Muscle of leg (tissue), 11 donors: Measurements from ENCODE around the gene ADGRF3. TPM values are rescaled to one million over a fixed set of nuclear protein-coding genes. Genes with fewer than 3 reads are reported as not detected.
"Not testable (repeated sequence)": the region's sequence is repeated elsewhere in the genome, so short reads cannot be mapped to it uniquely, and the experiment has no call there.

ENCODE experiments used
- DNase-seq: peaks from one replicate; pipeline ENCODE4 v3.0.0; 2013
- H3K27ac ChIP-seq: one replicate; pipeline ENCODE4 v1.5.1; 2013; ENCODE audit warnings: mild to moderate bottlenecking, low read length, control low read depth
- H3K27me3 ChIP-seq: one replicate; pipeline ENCODE4 v1.6.1; 2013; ENCODE audit warnings: low read length; ENCODE audit not compliant: control insufficient read depth, insufficient read depth
- H3K36me3 ChIP-seq: one replicate; pipeline ENCODE4 v1.6.1; 2013; ENCODE audit warnings: low read length; ENCODE audit not compliant: control insufficient read depth, insufficient read depth
- H3K4me1 ChIP-seq: one replicate; pipeline ENCODE4 v1.6.1; 2013; ENCODE audit warnings: low read length; ENCODE audit not compliant: control insufficient read depth, insufficient read depth
- H3K4me3 ChIP-seq: one replicate; pipeline ENCODE4 v1.5.1; 2013; ENCODE audit warnings: low read length, control low read depth
- H3K9me3 ChIP-seq: replicated peaks from 2 replicates; pipeline ENCODE4 v1.6.1; 2013; ENCODE audit warnings: low read depth, low read length; ENCODE audit not compliant: control insufficient read depth
- WGBS: methylation state at CpG from one replicate; pipeline ENCODE4 v1.1.5; 2013; ENCODE audit warnings: missing lambda C conversion rate; ENCODE audit not compliant: insufficient coverage; 5-methylcytosine and 5-hydroxymethylcytosine counted together
- polyA plus RNA-seq, 8 donors: library from polyadenylated mRNA; unstranded; fragments of 120-200 nt; gene quantifications; one replicate each; pipeline versions ENCODE4 v1.2.1 to v1.2.3, GENCODE V29; 2013; ENCODE audit warnings: inconsistent platforms in 1 of 8, low replicate concordance in 1 of 8; ENCODE audit not compliant: insufficient read length in 8 of 8, insufficient read depth in 1 of 8
- total RNA-seq: library from RNA; stranded (reverse); fragments of 120-200 nt; gene quantifications from one replicate; pipeline ENCODE4 v1.2.4, GENCODE V29; 2013

The ADGRF3 gene
- total and polyA plus RNA-seq, 9 donors = 0.12 to 0.54 (median 0.29) TPM

DNA sequence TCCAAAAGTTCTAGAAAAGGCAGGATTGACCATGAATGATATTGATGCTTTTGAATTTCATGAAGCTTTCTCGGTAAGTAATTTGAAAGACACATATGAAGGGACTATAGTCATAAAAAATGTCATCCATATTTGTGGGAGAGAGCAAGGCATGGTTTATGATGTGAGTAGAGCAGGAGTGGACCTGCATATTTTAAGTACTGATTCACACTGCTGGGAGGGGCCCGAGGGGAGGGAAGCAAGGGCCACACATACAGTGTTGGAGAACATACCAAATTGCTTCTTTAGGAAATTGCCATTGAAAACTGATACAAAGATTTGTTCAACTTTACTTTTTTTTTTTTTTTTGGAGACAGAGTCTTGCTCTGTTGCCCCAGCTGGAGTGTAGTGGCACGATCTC, 62.5 kb downstream of the ADGRF3 start:
- Histone ChIP-seq H3K4me3 (no peak overlapping the region), H3K9me3 (no peaks in the 10 kb centered on the region), H3K4me1 (peaks cover 3% of the 10 kb centered on the region), H3K36me3 (peaks cover 36% of the 10 kb centered on the region), H3K27ac (no peak overlapping the region), H3K27me3 (no peaks in the 10 kb centered on the region)
- DNase-seq = no peak
- WGBS = 100% methylated on average over 2 of the region's 3 CpGs

DNA sequence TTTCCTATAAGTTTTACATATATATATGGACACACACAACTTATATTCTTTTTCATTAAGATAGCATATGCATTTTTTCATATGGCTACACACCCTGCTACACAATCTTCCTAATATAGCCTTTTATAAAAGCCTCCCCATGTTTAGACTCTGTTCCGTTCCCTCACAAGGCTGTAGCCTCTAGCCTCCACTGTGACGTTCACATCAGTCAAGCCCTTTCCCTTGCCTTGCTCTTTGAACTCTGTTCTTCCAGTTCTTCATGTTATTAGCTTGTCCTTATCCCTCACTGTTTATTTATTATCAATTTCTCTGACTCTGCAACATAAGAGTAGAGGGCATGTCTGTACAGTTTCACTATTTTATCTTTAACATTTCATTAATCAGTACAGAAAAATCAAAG, 63.0 kb downstream of the ADGRF3 start:
- H3K27me3 ChIP-seq = no peaks in the 10 kb centered on the region
- no peak overlapping the region for H3K27ac ChIP-seq
- DNase-seq = no peak
- no peak overlapping the region for H3K4me3 ChIP-seq
- WGBS = 80% methylated on average over 2 of the region's 2 CpGs
- peaks cover 40% of the 10 kb centered on the region for H3K36me3 ChIP-seq
- peaks cover 3% of the 10 kb centered on the region for H3K4me1 ChIP-seq
- H3K9me3 ChIP-seq = no peaks in the 10 kb centered on the region

- 100% methylated on average over 1 of the region's 2 CpGs for WGBS
- H3K9me3 ChIP-seq = no peaks in the 10 kb centered on the region
- DNase-seq = no peak
- peaks cover 48% of the 10 kb centered on the region for H3K36me3 ChIP-seq
- no peak overlapping the region for H3K4me3 ChIP-seq
- H3K27ac ChIP-seq = no peak overlapping the region
- H3K27me3 ChIP-seq = no peaks in the 10 kb centered on the region
- H3K4me1 ChIP-seq = peaks cover 3% of the 10 kb centered on the region
Observed at GRCh38 chr2:26281226-26281625, 65.4 kb downstream of the ADGRF3 start.

- H3K36me3 ChIP-seq = peaks cover 46% of the 10 kb centered on the region
- no CpG with 5 or more reads among the region's 3 CpGs for WGBS
- no peaks in the 10 kb centered on the region for H3K27me3 ChIP-seq
- no peaks in the 10 kb centered on the region for H3K9me3 ChIP-seq
- DNase-seq = peak; percentile 20
- no peak overlapping the region for H3K27ac ChIP-seq
- H3K4me3 ChIP-seq = no peak overlapping the region
- peaks cover 3% of the 10 kb centered on the region for H3K4me1 ChIP-seq
Observed at GRCh38 chr2:26279886-26280285, 66.7 kb downstream of the ADGRF3 start.

GRCh38 chr2:26276484-26277227, 69.9 kb downstream of the ADGRF3 start:
- no peak for DNase-seq
- H3K27me3 ChIP-seq = no peaks in the 10 kb centered on the region
- 40% methylated on average over 1 of the region's 4 CpGs for WGBS
- H3K9me3 ChIP-seq = no peaks in the 10 kb centered on the region
- H3K27ac ChIP-seq = no peak overlapping the region
- H3K4me3 ChIP-seq = no peak overlapping the region
- peaks cover 45% of the 10 kb centered on the region for H3K36me3 ChIP-seq
- H3K4me1 ChIP-seq = peaks cover 7% of the 10 kb centered on the region

GRCh38 chr2:26274058-26274613, 72.5 kb downstream of the ADGRF3 start:
- H3K27me3 ChIP-seq = no peaks in the 10 kb centered on the region
- no peaks in the 10 kb centered on the region for H3K9me3 ChIP-seq
- DNase-seq = peak; percentile 67
- peaks cover 5% of the 10 kb centered on the region for H3K4me1 ChIP-seq
- H3K4me3 ChIP-seq = no peak overlapping the region
- H3K36me3 ChIP-seq = peaks cover 35% of the 10 kb centered on the region
- H3K27ac ChIP-seq = peak overlapping the region; percentile 31
- 69% methylated on average over 3 of the region's 5 CpGs for WGBS

GRCh38 chr2:26273501-26273900, 73.1 kb downstream of the ADGRF3 start:
- no peak for DNase-seq
- Histone ChIP-seq H3K4me1 (peaks cover 5% of the 10 kb centered on the region), H3K27ac (no peak overlapping the region), H3K9me3 (no peaks in the 10 kb centered on the region), H3K27me3 (no peaks in the 10 kb centered on the region), H3K4me3 (no peak overlapping the region), H3K36me3 (peaks cover 29% of the 10 kb centered on the region)
- 60% methylated on average over 2 of the region's 2 CpGs for WGBS

- Histone ChIP-seq H3K27ac (no peak overlapping the region), H3K4me3 (no peak overlapping the region), H3K36me3 (peaks cover 14% of the 10 kb centered on the region), H3K27me3 (no peaks in the 10 kb centered on the region), H3K9me3 (no peaks in the 10 kb centered on the region), H3K4me1 (peaks cover 5% of the 10 kb centered on the region)
- no peak for DNase-seq
Observed at GRCh38 chr2:26270373-26270772, 76.2 kb downstream of the ADGRF3 start.

DNA sequence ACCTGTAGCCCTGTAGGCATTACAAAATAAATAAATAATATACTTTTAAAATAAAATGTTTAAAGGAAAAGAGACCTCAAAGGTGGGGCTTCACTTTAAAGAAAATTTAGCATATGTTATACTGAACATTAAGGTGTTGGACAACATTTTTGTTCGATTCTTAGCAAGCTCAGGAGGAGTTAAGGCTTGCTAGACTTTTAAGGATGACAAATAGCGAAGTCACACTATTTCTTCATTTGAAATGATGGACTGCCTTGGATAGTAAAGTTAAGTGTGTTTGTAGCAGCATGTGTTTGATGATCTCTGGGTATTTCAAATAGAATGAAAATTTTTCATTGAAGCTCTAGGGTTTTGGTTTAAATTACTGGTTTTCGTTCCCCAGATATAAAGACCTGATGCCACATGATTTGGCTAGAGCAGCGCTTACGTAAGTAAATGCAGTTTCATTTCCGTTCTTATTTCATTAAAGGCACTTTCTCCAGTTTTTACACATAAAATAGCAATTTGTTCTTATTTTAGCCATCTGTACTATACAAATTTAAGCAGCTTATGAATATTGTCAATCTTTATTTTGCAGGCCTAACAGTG, 76.9 kb downstream of the ADGRF3 start:
- Histone ChIP-seq H3K36me3 (peaks cover 14% of the 10 kb centered on the region), H3K27me3 (no peaks in the 10 kb centered on the region), H3K4me3 (no peak overlapping the region), H3K4me1 (peaks cover 5% of the 10 kb centered on the region), H3K9me3 (no peaks in the 10 kb centered on the region), H3K27ac (no peak overlapping the region)
- 88% methylated on average over 1 of the region's 6 CpGs for WGBS
- DNase-seq = no peak

DNA sequence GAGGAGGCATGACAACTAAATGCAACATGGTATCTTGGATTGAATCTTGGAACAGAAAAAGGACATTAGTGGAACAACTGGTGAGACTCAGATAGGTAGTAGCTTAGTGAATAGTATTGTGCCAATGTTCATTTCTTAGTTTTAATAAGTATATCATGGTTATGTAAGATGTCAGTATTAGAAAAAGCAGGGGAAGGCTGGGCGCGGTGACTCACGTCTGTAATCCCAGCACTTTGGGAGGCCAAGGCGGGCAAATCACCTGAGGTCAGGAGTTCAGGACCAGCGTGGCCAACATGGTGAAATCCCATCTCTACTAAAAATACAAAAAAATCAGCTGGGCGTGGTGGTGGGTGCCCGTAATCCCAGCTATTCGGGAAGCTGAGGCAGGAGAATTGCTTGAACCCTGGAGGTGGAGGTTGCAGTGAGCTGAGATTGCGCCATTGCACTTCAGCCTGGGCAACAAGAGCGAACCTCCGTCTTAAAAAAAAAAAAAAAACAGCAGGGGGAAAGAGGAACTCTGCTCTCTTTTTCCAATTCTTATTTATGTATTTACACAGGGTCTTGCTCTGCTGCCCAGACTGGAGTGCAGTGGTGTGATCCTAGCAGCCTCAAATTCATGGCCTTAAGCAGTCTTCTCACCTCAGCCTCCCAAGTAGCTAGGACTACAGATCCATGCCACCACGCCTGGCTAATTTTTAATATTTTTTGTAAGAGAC, 77.8 kb downstream of the ADGRF3 start:
- H3K4me3 ChIP-seq, DNase-seq, H3K9me3 ChIP-seq, H3K27ac ChIP-seq, H3K27me3 ChIP-seq, H3K36me3 ChIP-seq, H3K4me1 ChIP-seq: not testable (repeated sequence)
- 92% methylated on average over 5 of the region's 12 CpGs for WGBS
